ENCODE measurements around the gene ECHDC1.

The ECHDC1 gene

DNA sequence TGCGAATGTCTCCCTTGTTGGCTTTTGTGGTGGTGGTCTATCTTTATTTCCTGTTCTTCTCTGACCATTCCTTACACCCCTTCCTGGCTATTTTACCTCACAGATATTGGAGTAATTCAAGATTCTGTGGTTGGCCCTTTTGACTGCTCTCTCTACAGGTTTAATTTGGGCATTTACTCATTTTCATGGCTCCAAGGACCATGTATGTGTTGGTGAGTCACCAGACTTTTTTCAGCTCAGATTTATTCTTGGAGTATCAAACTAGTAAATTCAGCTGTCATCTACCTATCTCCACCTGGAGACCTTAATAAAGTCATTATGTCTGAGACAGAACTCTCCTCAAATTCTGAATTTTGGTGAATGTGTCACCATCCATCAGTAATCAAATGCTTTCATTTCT, 61.2 kb downstream of the ECHDC1 start:
- no peak for DNase-seq (ENCODE audit: low spot score)

DNA sequence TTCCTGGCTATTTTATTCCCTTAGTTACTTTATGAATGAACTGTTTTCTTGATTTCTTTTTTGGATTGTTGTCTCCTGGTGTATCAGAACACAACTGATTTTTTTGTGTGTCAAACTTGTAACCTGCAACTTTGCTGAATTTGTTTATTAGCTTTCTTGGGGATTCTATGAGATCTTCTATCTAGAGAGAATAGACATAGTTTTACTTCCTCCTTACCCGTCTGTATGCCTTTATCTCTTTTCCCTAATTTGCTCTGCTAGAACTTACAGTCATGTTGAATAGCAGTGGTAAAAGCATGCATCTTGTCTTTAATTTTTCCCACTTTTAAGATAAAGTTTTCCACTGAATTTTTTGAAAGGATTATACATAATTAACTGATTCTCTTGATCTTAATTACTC, 63.6 kb downstream of the ECHDC1 start:
- DNase-seq (ENCODE audit: low spot score): no peak

GRCh38 chr6:127277878-127278843, 65.2 kb downstream of the ECHDC1 start:
- DNase-seq (ENCODE audit: low spot score): no peak

- DNase-seq (ENCODE audit: low spot score): no peak
These were observed 67.1 kb downstream of the ECHDC1 start for GRCh38 chr6:127276331-127276730.

GRCh38 chr6:127273499-127273898, 69.9 kb downstream of the ECHDC1 start:
- no peak for DNase-seq (ENCODE audit: low spot score)

GRCh38 chr6:127272576-127272975, 70.8 kb downstream of the ECHDC1 start:
- no peak for DNase-seq (ENCODE audit: low spot score)

- peak; percentile 26 for DNase-seq (ENCODE audit: low spot score)
These were observed 75.5 kb downstream of the ECHDC1 start for GRCh38 chr6:127267646-127268625.

GRCh38 chr6:127266892-127267645, 76.3 kb downstream of the ECHDC1 start:
- DNase-seq (ENCODE audit: low spot score): peak; percentile 73

DNA sequence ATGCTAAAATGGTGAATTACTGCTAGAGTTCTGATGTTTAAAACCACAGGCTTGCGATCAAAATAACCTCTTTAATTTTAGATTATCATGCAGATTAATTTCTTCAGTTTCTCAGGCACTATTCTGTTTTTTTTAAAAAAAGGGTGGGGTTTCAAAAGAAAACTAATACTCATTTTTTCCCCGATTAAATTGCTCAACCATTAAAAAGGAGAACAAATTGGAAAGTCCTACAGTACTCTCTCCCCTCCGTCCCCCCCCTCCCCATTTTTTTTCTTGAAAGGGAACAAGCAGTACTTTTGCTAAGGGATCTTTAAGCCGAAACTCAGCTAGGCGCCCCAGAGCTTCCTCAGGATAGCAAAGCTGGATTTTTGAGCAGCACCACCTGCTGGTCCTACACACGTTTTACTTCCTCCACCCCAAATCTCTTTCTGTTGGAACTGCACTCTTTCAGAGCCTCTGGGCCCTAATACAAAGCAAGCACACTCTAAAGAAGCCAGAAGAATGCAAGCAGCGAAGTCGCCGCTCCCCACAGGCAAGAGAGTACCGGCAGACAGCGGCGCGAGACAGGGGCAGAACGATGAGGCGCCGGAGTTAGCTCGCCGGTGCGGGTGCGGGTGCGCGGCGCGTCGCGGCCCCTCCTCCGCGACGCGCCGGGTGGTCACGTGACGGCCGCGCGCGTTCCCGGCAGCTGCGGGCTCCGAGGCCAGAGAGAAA, 77.1 kb downstream of the ECHDC1 start, which contains the start of gene RNF146:
Gene RNF146 (plus strand): TSS at position 687 of the 714 bp plus-strand sequence. CDS start 13,475 bp downstream, outside the sequence.
- DNase-seq (ENCODE audit: low spot score): peak; percentile 92

- DNase-seq (ENCODE audit: low spot score): no peak
These were observed 79.9 kb downstream of the ECHDC1 start for GRCh38 chr6:127263481-127263880.

GRCh38 chr6:127262896-127263295, 80.5 kb downstream of the ECHDC1 start:
- no peak for DNase-seq (ENCODE audit: low spot score)

DNA sequence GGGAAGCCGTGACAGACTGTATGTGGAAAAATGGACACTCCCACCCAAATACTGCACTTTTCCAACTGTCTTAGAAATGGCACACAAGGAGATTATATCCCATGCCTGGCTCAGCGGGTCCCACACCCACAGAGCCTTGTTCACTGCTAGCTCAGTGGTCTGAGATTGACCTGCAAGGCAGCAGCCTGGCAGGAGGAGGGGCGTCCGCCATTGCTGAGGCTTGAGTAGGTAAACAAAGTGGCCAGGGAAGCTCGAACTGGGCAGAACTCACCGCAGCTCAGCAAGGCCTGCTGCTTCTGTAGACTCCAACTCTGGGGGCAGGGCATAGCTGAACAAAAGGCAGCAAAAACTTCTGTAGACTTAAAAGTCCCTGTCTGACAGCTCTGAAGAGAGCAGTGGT, 88.1 kb downstream of the ECHDC1 start:
- DNase-seq (ENCODE audit: low spot score): no peak

- no peak for DNase-seq (ENCODE audit: low spot score)
These were observed 93.8 kb downstream of the ECHDC1 start for GRCh38 chr6:127249621-127250020.

- DNase-seq (ENCODE audit: low spot score): no peak
These were observed 96.0 kb downstream of the ECHDC1 start for GRCh38 chr6:127247114-127248096.

DNA sequence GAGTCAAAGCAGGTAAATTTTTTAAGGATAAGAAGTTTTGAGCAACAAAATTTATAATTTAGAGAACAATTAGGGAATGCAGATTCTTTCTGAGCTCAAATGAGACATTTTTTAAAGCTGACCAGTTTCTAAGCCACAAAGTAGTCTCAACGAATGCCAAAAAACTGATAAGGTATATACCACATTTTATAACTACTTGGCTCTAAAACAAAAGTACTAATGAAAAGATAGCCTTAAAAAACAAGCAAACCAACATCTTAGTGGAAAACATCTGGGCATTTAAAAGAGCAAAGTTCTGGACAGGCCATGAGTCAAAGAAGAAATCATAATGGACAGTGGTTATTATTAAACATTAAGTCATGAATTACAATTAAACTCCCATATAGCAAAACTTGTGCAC, 99.9 kb downstream of the ECHDC1 start:
- DNase-seq (ENCODE audit: low spot score): no peak
